VCaP (cell line): Measurements from ENCODE around the gene PLIN5.
"Not testable (repeated sequence)": the region's sequence is repeated elsewhere in the genome, so short reads cannot be mapped to it uniquely, and the experiment has no call there.

Source experiments
- H3K27ac ChIP-seq: fragments of 450-650 bp; 2 replicates; pipeline ENCODE4 v1.5.1; 2017
- CTCF ChIP-seq: fragments of 450-650 bp; conservative IDR thresholded peaks from 2 replicates; pipeline ENCODE4 v1.5.1; 2017; ENCODE audit warnings: mild to moderate bottlenecking, moderate library complexity

PLIN5 gene

GRCh38 chr19:4537953-4538600 is 3.1 kb upstream of the PLIN5 start:
- H3K27ac ChIP-seq, result no peak overlapping the region
- no peak for TF ChIP-seq CTCF

DNA sequence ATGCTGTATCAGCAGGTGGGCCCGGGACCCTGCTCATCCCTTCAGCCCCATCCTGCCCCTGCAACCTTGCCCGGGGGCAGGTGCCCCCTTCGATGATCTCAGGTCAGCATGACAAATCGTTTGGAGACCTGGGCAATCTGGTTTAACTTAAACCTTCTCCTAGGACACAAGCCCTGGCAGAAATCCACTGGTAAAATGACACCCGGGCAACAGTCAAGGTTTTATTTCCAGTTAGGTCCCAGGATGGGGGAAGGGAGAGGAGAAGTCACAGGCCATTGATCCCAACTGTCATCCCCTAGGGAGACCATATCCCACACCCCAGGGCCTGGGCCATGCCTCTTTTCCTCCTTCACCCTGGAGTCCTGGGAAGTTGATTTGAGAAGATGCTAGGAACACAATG is 1.8 kb upstream of the PLIN5 start:
- H3K27ac ChIP-seq, result peak overlapping the region; percentile 18; the same call in 1 of the 2 replicates
- no peak for TF ChIP-seq CTCF

GRCh38 chr19:4533835-4534424 is 1.1 kb downstream of the PLIN5 start:
- no peak overlapping the region for H3K27ac ChIP-seq
- TF ChIP-seq CTCF, result no peak

DNA sequence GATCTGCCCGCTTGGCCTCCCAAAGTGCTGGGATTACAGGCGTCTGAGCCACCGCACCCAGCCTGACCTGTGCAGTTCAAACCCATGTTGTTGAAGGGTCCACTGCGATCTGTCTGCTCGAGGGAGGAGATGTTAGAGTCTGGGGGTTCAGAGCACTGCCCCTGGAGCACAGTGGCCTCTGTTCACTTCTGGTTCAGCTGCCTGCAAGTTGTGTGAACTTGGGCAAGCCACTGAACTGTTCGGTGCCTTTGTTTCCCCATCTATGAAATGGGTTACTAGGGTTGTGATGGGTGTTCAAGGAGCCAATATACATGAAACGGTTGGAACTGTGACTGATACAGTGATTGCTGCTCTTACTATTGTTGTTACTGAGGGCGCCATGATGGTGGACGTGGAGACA is 1.7 kb downstream of the PLIN5 start:
- no peak overlapping the region for H3K27ac ChIP-seq
- no peak for TF ChIP-seq CTCF

DNA sequence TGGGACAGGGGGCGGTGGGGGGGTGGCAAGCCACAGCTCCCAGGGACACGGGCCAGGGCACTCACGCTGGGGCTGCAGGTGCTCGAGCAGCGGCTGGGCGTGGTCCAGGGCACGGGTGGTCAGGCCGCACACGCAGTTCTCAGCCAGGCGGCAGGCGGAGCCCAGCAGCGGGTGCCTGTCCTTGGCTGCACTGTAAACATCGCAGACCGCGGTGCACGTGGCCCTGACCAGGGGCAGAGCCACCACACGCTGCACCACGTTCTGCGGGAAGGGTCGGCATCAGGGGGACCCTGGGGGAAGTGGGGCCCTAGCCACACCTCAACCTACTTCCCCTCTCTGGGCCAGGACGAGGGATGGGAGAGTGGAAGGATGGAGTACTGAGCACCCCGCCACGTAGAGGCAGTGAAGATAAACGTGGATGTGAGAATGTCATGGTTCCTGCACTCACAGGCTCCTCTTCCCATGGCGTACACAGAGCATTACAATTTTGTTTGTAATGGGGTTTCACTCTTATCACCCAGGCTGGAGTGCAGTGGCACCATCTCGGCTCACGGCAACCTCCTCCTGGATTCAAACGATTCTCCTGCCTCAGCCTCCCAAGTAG is 3.4 kb downstream of the PLIN5 start:
- H3K27ac ChIP-seq, result no peak overlapping the region
- TF ChIP-seq CTCF, result no peak

DNA sequence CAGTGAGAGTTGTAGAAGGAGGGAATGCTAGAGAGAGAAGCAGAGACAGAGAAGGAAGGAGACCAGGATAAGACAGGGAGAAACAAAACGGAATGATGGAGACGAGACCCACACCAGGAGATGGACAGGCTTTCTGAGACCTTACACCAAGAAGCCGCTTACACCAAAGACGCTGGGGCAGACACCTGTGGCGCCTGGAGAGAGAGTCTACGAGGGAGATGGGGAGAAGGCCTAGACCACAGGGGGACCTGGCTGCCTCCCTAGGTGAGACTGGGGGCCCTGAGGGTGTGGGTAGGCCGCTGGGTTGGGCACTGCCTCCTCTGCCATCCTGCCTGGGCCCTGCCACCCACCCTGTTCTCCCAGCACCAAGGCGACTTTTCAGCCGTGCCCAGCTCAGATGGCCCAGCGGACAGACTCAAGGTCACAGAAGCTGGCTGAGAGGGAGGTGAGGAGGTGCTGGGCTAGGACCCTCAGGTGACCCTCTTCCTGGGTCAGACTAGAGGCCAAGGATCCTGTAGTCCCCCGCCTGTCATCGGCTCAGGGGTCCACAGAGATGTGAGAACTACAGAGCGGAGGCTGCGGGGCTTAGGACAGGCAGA is 5.0 kb downstream of the PLIN5 start:
- TF ChIP-seq CTCF, result no peak
- H3K27ac ChIP-seq, result no peak overlapping the region

GRCh38 chr19:4528843-4529242 is 6.2 kb downstream of the PLIN5 start:
- no peak for TF ChIP-seq CTCF
- H3K27ac ChIP-seq, result no peak overlapping the region

DNA sequence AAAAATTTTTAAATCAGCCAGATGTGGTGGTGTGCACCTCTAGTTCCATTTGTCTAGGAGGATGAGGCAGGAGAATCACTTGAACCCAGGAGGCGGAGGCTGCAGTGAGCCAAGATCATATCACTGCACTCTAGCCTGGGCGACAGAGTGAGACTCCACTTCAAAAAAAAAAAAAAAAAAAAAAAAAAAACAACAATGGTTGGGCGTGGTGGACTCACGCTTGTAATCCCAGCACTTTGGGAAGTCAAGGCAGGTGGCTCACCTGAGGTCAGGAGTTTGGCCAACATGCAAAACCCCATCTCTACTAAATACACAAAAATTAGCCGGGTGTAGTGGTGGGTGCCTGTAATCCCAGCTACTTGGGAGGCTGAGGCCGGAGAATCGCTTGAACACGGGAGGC is 7.6 kb downstream of the PLIN5 start:
- H3K27ac ChIP-seq, result not testable (repeated sequence)
